NCI-H146 (cell line): ENCODE results near the gene COL28A1.
"Not testable (repeated sequence)": the region's sequence is repeated elsewhere in the genome, so short reads cannot be mapped to it uniquely, and the experiment has no call there.

Source experiments
- DNase-seq: peaks from one replicate; lab custom pipeline; 2025; lab: John Stamatoyannopoulos, UW

Gene COL28A1

GRCh38 chr7:7561591-7561990 lies 25.9 kb upstream of the COL28A1 start:
- not testable (repeated sequence) for DNase-seq

- no peak for DNase-seq
Observed at GRCh38 chr7:7557252-7557651, 21.6 kb upstream of the COL28A1 start.

GRCh38 chr7:7556852-7557251 lies 21.2 kb upstream of the COL28A1 start:
- DNase-seq = no peak

- DNase-seq = peak; percentile 91
Observed at GRCh38 chr7:7554649-7555575, 19.2 kb upstream of the COL28A1 start.

GRCh38 chr7:7554021-7554432 lies 18.4 kb upstream of the COL28A1 start:
- DNase-seq = peak; percentile 56

GRCh38 chr7:7553386-7553785 lies 17.7 kb upstream of the COL28A1 start:
- DNase-seq = no peak

- no peak for DNase-seq
Observed at GRCh38 chr7:7552199-7552598, 16.5 kb upstream of the COL28A1 start.

GRCh38 chr7:7550663-7551062 lies 15.0 kb upstream of the COL28A1 start:
- no peak for DNase-seq

GRCh38 chr7:7548407-7548806 lies 12.7 kb upstream of the COL28A1 start:
- no peak for DNase-seq

- no peak for DNase-seq
Observed at GRCh38 chr7:7542251-7542835, 6.7 kb upstream of the COL28A1 start.

- DNase-seq = no peak
Observed at GRCh38 chr7:7539711-7540110, 4.0 kb upstream of the COL28A1 start.

- DNase-seq = no peak
Observed at GRCh38 chr7:7539152-7539551, 3.5 kb upstream of the COL28A1 start.

- no peak for DNase-seq
Observed at GRCh38 chr7:7537711-7538110, 2.0 kb upstream of the COL28A1 start.

- DNase-seq = no peak
Observed at GRCh38 chr7:7536396-7537019, 835 bp upstream of the COL28A1 start.

GRCh38 chr7:7533831-7534430 lies 1.7 kb downstream of the COL28A1 start:
- no peak for DNase-seq

GRCh38 chr7:7529328-7529727 lies 6.3 kb downstream of the COL28A1 start:
- DNase-seq = peak; percentile 87

GRCh38 chr7:7527047-7527446 lies 8.6 kb downstream of the COL28A1 start:
- DNase-seq = no peak

- DNase-seq = no peak
Observed at GRCh38 chr7:7526006-7526405, 9.7 kb downstream of the COL28A1 start.

GRCh38 chr7:7524121-7524520 lies 11.6 kb downstream of the COL28A1 start:
- DNase-seq = no peak

- DNase-seq = no peak
Observed at GRCh38 chr7:7522421-7522820, 13.3 kb downstream of the COL28A1 start.

GRCh38 chr7:7521259-7521658 lies 14.4 kb downstream of the COL28A1 start:
- DNase-seq = peak; percentile 49

GRCh38 chr7:7519528-7519927 lies 16.1 kb downstream of the COL28A1 start:
- no peak for DNase-seq

GRCh38 chr7:7519056-7519455 lies 16.6 kb downstream of the COL28A1 start:
- DNase-seq = no peak
